ENCODE data around the gene MMP20. TPM values are rescaled to one million over a fixed set of nuclear protein-coding genes. Genes with fewer than 3 reads are reported as not detected.

Gene MMP20
- total and polyA plus RNA-seq, 7 donors, result not detected

DNA sequence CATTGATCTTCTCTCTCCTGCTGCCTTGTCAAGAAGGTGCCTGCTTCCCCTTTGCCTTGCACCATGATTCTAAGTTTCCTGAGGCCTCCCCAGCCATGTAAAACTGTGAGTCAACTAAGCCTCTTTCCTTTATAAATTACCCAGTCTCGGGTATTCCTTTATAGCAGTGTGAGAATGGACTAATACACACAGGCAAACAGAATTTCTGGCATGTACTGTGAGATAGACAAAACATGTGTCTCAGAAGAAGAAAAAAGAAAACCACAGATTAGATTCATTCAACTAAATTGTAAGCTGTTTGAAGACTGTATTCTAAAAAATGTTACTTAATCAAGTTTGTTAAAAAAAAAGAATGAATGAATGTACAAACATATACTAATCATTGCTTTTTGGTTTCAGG, 1.5 kb upstream of the MMP20 start:
- 39 to 58% (median 44%) methylated on average over 1 of the region's 1 CpG for WGBS, 3 donors
- H3K4me1 ChIP-seq, result no peaks in the 10 kb centered on the region
- DNase-seq (no peak), ATAC-seq (no peak)
- peaks cover 0 to 6% (median 2%) of the 10 kb centered on the region in 3 donors for H3K27me3 ChIP-seq (ENCODE audit: insufficient read depth in 3 of 3, low read length in 2 of 3)
- H3K4me3 ChIP-seq, result no peak overlapping the region
- H3K27ac ChIP-seq, result no peak overlapping the region
- H3K36me3 ChIP-seq (ENCODE audit: insufficient read depth in 1 of 2, low read depth in 1 of 2), result no peaks in the 10 kb centered on the region
- H3K9me3 ChIP-seq, result no peaks in the 10 kb centered on the region
- intact Hi-C loops (cut with DNase I), result no loop called here
- TF ChIP-seq, protein P1, sequence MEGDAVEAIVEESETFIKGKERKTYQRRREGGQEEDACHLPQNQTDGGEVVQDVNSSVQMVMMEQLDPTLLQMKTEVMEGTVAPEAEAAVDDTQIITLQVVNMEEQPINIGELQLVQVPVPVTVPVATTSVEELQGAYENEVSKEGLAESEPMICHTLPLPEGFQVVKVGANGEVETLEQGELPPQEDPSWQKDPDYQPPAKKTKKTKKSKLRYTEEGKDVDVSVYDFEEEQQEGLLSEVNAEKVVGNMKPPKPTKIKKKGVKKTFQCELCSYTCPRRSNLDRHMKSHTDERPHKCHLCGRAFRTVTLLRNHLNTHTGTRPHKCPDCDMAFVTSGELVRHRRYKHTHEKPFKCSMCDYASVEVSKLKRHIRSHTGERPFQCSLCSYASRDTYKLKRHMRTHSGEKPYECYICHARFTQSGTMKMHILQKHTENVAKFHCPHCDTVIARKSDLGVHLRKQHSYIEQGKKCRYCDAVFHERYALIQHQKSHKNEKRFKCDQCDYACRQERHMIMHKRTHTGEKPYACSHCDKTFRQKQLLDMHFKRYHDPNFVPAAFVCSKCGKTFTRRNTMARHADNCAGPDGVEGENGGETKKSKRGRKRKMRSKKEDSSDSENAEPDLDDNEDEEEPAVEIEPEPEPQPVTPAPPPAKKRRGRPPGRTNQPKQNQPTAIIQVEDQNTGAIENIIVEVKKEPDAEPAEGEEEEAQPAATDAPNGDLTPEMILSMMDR (IDR thresholded peaks at IDR 0.05), result no peak

DNA sequence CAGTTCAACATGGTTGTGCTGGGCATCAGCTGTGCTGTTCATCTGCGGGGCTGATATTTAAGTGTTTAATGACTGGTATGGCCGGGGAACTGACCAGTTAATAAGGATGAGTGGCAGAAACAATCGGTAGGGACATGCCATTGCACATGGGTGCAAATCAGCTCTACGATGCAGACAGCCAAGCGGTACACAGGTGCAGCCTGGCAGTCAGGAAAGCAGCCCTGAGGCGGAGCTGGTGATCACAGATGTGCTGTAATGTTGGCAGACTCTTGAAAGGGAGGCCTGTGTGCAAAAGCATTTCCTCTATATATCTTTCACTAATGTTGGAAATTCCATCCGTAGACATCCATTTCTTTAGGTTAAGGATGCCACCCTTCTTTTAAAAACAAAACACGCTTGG, 1.1 kb downstream of the MMP20 start:
- TF ChIP-seq, protein P1 (IDR thresholded peaks at IDR 0.05), result no peak
- Histone ChIP-seq H3K27me3 (ENCODE audit: insufficient read depth in 3 of 3, low read length in 2 of 3) (peaks cover 0 to 6% (median 2%) of the 10 kb centered on the region in 3 donors), H3K36me3 (ENCODE audit: insufficient read depth in 1 of 2, low read depth in 1 of 2) (no peaks in the 10 kb centered on the region), H3K9me3 (no peaks in the 10 kb centered on the region), H3K4me3 (no peak overlapping the region), H3K27ac (no peak overlapping the region), H3K4me1 (no peaks in the 10 kb centered on the region)
- intact Hi-C loops (cut with DNase I), result no loop called here
- DNase-seq (no peak), ATAC-seq (no peak)
- 68 to 73% (median 71%) methylated on average over 8 of the region's 8 CpGs for WGBS, 3 donors

DNA sequence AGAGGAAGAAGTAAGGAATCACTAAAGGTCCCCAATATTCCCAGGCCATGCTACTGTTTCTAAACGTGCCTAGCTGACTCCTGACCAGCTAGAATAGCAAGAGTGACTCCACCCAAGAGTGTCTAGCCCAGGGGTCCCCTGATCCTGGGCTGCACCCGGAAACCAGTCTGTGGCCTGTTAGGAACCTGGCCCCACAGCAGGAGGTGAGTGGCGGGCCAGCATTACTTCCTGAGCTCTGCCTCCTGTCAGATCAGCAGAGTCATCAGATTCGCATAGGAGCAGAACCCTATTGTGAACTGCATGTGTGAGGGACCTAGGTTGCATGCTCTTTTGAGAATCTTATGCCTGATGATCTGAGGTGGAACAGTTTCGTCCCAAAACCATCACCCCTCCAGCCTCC, 2.0 kb downstream of the MMP20 start:
- DNase-seq (no peak), ATAC-seq (no peak)
- Histone ChIP-seq H3K4me3 (no peak overlapping the region), H3K27me3 (ENCODE audit: insufficient read depth in 3 of 3, low read length in 2 of 3) (peaks cover 0 to 6% (median 2%) of the 10 kb centered on the region in 3 donors), H3K27ac (no peak overlapping the region), H3K36me3 (ENCODE audit: insufficient read depth in 1 of 2, low read depth in 1 of 2) (no peaks in the 10 kb centered on the region), H3K4me1 (no peaks in the 10 kb centered on the region), H3K9me3 (no peaks in the 10 kb centered on the region)
- WGBS, 3 donors, result 78 to 83% (median 79%) methylated on average over 5 of the region's 5 CpGs
- TF ChIP-seq, protein P1 (IDR thresholded peaks at IDR 0.05), result no peak
- intact Hi-C loops (cut with DNase I), result no loop called here

DNA sequence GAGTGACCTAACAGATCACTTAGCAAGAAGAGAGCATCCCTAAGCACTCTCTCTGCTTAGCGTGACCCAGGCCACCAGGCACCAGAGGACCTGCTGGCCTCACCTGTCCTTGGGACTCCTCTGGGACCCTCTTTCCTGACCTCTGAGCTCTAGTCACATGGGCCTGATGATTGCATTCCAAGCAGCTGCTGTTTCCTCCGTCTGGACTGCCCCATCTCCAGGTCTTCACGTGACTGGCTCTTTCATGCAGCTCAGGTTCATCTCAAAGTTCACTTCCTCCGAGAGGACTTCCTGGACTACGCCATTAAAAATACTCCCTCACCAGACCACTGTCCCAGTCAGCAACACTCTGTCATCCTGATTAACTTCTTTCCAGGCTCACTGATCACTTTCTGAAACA, 2.9 kb downstream of the MMP20 start:
- TF ChIP-seq, protein P1 (IDR thresholded peaks at IDR 0.05), result no peak
- WGBS, 3 donors, result 49 to 59% (median 58%) methylated on average over 5 of the region's 5 CpGs
- no peak overlapping the region for H3K4me3 ChIP-seq
- no peaks in the 10 kb centered on the region for H3K9me3 ChIP-seq
- intact Hi-C loops (cut with DNase I), result no loop called here
- H3K27ac ChIP-seq, result no peak overlapping the region
- peaks cover 0 to 6% (median 2%) of the 10 kb centered on the region in 3 donors for H3K27me3 ChIP-seq (ENCODE audit: insufficient read depth in 3 of 3, low read length in 2 of 3)
- DNase-seq, result no peak
- no peaks in the 10 kb centered on the region for H3K36me3 ChIP-seq (ENCODE audit: insufficient read depth in 1 of 2, low read depth in 1 of 2)
- no peak for ATAC-seq
- H3K4me1 ChIP-seq, result no peaks in the 10 kb centered on the region

DNA sequence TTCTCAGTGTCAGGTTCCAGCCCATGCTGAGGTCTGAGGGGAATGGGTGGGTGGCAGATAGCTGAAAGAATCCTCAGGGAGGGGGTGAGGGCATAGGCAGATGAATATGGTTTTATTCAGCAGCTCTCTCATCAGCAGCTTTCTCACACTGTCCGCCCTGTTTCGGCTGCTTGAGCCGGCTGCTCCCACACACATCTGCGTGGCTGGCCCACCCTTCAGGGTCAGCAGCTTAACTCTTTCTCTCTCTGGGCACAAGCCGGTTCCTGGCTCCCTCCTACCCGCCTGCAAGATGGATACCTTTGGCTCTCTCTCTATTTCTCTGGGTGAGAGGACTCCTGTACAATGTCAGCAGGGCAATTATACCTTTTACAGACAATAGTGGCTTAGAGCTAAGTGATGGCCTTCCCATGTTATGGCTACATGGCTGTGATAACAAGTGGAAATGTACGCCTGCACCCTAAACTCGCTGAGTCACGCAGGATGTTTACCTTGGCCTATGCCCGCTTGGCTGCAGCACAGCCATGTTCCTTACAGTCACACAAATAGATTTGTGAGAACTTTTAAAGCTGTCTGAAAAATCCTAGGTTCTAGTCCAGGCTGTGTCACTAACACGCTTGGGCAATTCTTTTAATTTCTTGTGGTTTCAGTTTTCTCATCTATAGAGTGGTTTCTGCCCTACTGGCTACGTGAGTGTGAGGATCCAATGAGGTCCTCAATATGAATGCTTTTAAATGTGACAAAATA, 4.1 kb downstream of the MMP20 start:
- TF ChIP-seq, protein P1 (IDR thresholded peaks at IDR 0.05), result no peak
- Histone ChIP-seq H3K9me3 (no peaks in the 10 kb centered on the region), H3K36me3 (ENCODE audit: insufficient read depth in 1 of 2, low read depth in 1 of 2) (no peaks in the 10 kb centered on the region), H3K4me3 (no peak overlapping the region), H3K27me3 (ENCODE audit: insufficient read depth in 3 of 3, low read length in 2 of 3) (peaks cover 0 to 6% (median 2%) of the 10 kb centered on the region in 3 donors), H3K4me1 (no peaks in the 10 kb centered on the region), H3K27ac (no peak overlapping the region)
- ATAC-seq (no peak), DNase-seq (no peak)
- intact Hi-C loops (cut with DNase I), result no loop called here
- WGBS, 3 donors, result 69 to 83% (median 79%) methylated on average over 12 of the region's 12 CpGs
